HL-60 (cell line): ENCODE results near the gene EML5.

Experiments used
- DNase-seq, 2 experiments: peaks; one replicate each; pipeline ENCODE4 v3.0.0-alpha.2; 2010 to 2020; ENCODE audit warnings: low read depth in 1 of 2, low spot score in 1 of 2
- H3K27ac ChIP-seq: fragments of 250-450 bp; sonication (Bioruptor Pico); replicated peaks from 2 replicates; pipeline ENCODE4 v1.5.1; 2020; ENCODE audit warnings: mild to moderate bottlenecking, moderate library complexity
- H3K27me3 ChIP-seq: fragments of 250-450 bp; sonication (Bioruptor Pico); 2 replicates; pipeline ENCODE4 v1.5.1; 2021; ENCODE audit warnings: mild to moderate bottlenecking, moderate library complexity; ENCODE audit not compliant: insufficient read depth, poor library complexity, severe bottlenecking
- H3K4me3 ChIP-seq: replicated peaks from 2 replicates; pipeline ENCODE4 v1.5.1; 2011; ENCODE audit warnings: mild to moderate bottlenecking, control low read depth, low read length; ENCODE audit not compliant: insufficient read depth
- GABPA ChIP-seq: IDR thresholded peaks from 2 replicates; pipeline ENCODE4 v1.6.1; 2012; ENCODE audit warnings: low read depth
- POLR2AphosphoS5 ChIP-seq: IDR thresholded peaks from 2 replicates; pipeline ENCODE4 v1.6.1; 2012; ENCODE audit warnings: low read depth
- SPI1 ChIP-seq: IDR thresholded peaks from 2 replicates; pipeline ENCODE4 v1.6.1; 2012; ENCODE audit warnings: low read depth, mild to moderate bottlenecking, borderline replicate concordance
- TF ChIP-seq, protein P1 (sequence below): IDR thresholded peaks from one replicate; pipeline ENCODE4 v1.5.1; 2011; ENCODE audit warnings: low read length, control low read depth, inconsistent platforms; ENCODE audit not compliant: insufficient read depth
- TF ChIP-seq, protein P2 (sequence below): IDR thresholded peaks from 2 replicates; pipeline ENCODE4 v1.6.1; 2012; ENCODE audit warnings: low read depth; ENCODE audit not compliant: insufficient replicate concordance

The EML5 gene

DNA sequence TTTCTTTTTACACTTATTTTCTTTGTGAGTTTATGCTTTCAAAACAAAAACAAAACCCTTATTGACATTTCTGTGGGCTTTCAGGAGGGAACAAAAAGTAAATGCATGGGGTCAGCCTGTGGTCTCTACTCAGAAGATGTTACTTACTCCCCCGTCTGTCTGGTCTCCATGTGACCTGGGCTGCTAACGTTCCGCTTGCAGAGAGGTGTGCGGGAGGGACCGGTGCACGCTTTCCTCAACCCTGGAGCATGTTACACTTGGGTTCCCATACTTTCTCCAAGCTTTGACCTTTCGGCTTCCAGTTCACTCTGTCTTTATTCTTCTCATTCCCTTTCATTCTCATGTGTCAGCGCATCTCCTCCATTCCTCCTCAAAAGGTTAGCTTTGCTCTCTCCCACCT is 193.4 kb downstream of the EML5 start:
- Histone ChIP-seq H3K27me3 (no peaks in the 10 kb centered on the region), H3K4me3 (no peak overlapping the region), H3K27ac (no peak overlapping the region)
- TF ChIP-seq SPI1 (no peak), POLR2AphosphoS5 (no peak), GABPA (no peak)
- TF ChIP-seq, protein P1, sequence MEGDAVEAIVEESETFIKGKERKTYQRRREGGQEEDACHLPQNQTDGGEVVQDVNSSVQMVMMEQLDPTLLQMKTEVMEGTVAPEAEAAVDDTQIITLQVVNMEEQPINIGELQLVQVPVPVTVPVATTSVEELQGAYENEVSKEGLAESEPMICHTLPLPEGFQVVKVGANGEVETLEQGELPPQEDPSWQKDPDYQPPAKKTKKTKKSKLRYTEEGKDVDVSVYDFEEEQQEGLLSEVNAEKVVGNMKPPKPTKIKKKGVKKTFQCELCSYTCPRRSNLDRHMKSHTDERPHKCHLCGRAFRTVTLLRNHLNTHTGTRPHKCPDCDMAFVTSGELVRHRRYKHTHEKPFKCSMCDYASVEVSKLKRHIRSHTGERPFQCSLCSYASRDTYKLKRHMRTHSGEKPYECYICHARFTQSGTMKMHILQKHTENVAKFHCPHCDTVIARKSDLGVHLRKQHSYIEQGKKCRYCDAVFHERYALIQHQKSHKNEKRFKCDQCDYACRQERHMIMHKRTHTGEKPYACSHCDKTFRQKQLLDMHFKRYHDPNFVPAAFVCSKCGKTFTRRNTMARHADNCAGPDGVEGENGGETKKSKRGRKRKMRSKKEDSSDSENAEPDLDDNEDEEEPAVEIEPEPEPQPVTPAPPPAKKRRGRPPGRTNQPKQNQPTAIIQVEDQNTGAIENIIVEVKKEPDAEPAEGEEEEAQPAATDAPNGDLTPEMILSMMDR = no peak
- TF ChIP-seq, protein P2, sequence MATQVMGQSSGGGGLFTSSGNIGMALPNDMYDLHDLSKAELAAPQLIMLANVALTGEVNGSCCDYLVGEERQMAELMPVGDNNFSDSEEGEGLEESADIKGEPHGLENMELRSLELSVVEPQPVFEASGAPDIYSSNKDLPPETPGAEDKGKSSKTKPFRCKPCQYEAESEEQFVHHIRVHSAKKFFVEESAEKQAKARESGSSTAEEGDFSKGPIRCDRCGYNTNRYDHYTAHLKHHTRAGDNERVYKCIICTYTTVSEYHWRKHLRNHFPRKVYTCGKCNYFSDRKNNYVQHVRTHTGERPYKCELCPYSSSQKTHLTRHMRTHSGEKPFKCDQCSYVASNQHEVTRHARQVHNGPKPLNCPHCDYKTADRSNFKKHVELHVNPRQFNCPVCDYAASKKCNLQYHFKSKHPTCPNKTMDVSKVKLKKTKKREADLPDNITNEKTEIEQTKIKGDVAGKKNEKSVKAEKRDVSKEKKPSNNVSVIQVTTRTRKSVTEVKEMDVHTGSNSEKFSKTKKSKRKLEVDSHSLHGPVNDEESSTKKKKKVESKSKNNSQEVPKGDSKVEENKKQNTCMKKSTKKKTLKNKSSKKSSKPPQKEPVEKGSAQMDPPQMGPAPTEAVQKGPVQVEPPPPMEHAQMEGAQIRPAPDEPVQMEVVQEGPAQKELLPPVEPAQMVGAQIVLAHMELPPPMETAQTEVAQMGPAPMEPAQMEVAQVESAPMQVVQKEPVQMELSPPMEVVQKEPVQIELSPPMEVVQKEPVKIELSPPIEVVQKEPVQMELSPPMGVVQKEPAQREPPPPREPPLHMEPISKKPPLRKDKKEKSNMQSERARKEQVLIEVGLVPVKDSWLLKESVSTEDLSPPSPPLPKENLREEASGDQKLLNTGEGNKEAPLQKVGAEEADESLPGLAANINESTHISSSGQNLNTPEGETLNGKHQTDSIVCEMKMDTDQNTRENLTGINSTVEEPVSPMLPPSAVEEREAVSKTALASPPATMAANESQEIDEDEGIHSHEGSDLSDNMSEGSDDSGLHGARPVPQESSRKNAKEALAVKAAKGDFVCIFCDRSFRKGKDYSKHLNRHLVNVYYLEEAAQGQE = no peak
- DNase-seq = no peak

DNA sequence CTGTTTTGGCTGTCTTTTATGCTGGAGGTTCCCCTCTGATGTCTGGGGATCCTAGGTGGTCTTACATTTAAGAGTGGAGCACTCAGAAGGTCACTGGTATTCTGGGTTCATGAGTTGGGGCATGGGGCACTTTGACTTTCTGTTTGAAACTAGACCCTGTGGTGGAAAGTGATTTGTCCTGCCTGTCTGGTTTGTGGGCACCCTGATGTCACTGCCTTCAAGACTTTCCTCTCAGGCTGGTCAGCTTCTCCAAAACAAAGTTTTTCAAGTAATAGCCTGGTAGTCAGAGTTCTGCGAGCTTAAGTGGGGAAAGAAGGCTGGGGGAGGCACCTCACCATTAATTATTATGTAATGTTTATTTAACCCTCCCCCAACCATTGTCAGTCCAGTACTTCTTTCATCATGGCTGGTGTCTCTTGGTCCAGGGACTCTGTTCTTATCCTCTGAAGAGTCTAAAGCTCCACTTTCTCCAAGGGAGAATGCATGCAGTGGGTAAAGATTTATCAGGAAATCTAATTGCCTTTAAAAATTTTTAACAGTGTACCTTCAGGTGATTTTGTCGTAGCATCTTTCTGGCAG is 194.6 kb downstream of the EML5 start:
- no peaks in the 10 kb centered on the region for H3K27me3 ChIP-seq
- TF ChIP-seq, protein P1 = no peak
- TF ChIP-seq, protein P2 = no peak
- H3K27ac ChIP-seq = no peak overlapping the region
- no peak overlapping the region for H3K4me3 ChIP-seq
- DNase-seq = no peak

DNA sequence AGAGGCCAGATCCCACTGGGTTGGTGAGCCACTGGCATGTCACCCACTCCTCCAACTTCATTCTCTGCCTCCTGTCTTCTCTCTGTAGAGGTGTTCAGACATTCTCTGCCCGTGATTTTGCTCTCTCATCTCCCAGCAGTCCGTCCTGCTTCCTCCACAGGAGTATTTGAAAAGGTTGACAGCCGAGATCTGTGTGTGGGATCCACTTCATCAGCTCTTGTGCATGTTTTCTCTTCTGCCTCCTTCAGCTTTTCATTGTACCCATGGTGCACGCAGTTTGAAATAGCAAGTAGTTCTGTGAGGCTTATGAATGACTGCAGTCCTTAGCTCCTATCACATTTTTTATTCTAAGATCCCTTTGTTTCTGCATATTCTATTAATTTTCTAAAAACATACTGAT is 195.2 kb downstream of the EML5 start:
- H3K27me3 ChIP-seq = no peaks in the 10 kb centered on the region
- no peak overlapping the region for H3K4me3 ChIP-seq
- DNase-seq = no peak
- TF ChIP-seq, protein P1 = no peak
- TF ChIP-seq POLR2AphosphoS5 (no peak), SPI1 (no peak), GABPA (no peak)
- TF ChIP-seq, protein P2 = no peak
- H3K27ac ChIP-seq = no peak overlapping the region
